K562 (cell line): ENCODE measurements around the gene GPX2. TPM values are rescaled to one million over a fixed set of nuclear protein-coding genes. Genes with fewer than 3 reads are reported as not detected.

Source experiments
- E2F4 ChIP-seq: sonication (generic); formaldehyde crosslinking; IDR thresholded peaks from 2 replicates; pipeline ENCODE4 v1.8.0; 2022; ENCODE audit warnings: mild to moderate bottlenecking, low read depth, missing genetic modification reagents
- EHMT2 ChIP-seq: fragments of 450-650 bp; IDR thresholded peaks from 2 replicates; pipeline ENCODE4 v1.6.1; 2018; ENCODE audit warnings: antibody characterized with exemption
- ELF1 ChIP-seq: fragments of 200-800 bp; sonication (Bioruptor generic); IDR thresholded peaks from 2 replicates; pipeline ENCODE4 v1.6.1; 2016; ENCODE audit warnings: missing genetic modification characterization, missing compliant biosample characterization
- HDAC6 ChIP-seq: IDR thresholded peaks from 2 replicates; pipeline ENCODE4 v1.6.1; 2012; ENCODE audit warnings: low read depth, mild to moderate bottlenecking, control low read depth, inconsistent platforms, low read length, moderate library complexity
- HDGF ChIP-seq: fragments of 450-650 bp; IDR thresholded peaks from 2 replicates; pipeline ENCODE4 v1.6.1; 2016
- JUND ChIP-seq, 2 experiments: IDR thresholded peaks; 2 replicates in 1 of 2; 3 replicates in 1 of 2; pipeline ENCODE4 v1.6.1; 2011; ENCODE audit warnings: borderline replicate concordance in 2 of 2, low read depth in 2 of 2, low read length in 2 of 2, improper control_type of control experiment in 1 of 2, missing biosample characterization in 1 of 2, missing genetic modification characterization in 1 of 2, missing genetic modification reagents in 1 of 2
- KAT2B ChIP-seq: IDR thresholded peaks from one replicate; pipeline ENCODE4 v1.6.1; 2012; ENCODE audit warnings: low read depth, mild to moderate bottlenecking, control low read depth, inconsistent platforms, low read length, moderate library complexity
- KAT8 ChIP-seq: fragments of 450-650 bp; IDR thresholded peaks from 2 replicates; pipeline ENCODE4 v1.6.1; 2016; ENCODE audit warnings: low read depth, mild to moderate bottlenecking
- MAZ ChIP-seq, 2 experiments: fragments of 450-650 bp in 1 of 2; sonication (generic) in 1 of 2; formaldehyde crosslinking; IDR thresholded peaks in 1 of 2; conservative IDR thresholded peaks in 1 of 2; 2 replicates each; pipeline versions ENCODE4 v1.4.0 to v1.5.0; 2020; ENCODE audit warnings: mild to moderate bottlenecking in 1 of 2, missing genetic modification reagents in 1 of 2
- MCM2 ChIP-seq: fragments of 450-650 bp; IDR thresholded peaks from 2 replicates; pipeline ENCODE4 v1.6.1; 2017; ENCODE audit warnings: low read depth, mild to moderate bottlenecking
- NCOA2 ChIP-seq, 2 experiments: fragments of 450-650 bp; IDR thresholded peaks; 2 replicates each; pipeline ENCODE4 v1.6.1; 2018; ENCODE audit warnings: mild to moderate bottlenecking in 2 of 2, moderate library complexity in 1 of 2; ENCODE audit not compliant: partially characterized antibody in 2 of 2
- NFIC ChIP-seq: fragments of 450-650 bp; IDR thresholded peaks from 2 replicates; pipeline ENCODE4 v1.6.1; 2017; ENCODE audit warnings: mild to moderate bottlenecking, inconsistent platforms
- POLR3A ChIP-seq: IDR thresholded peaks from 2 replicates; pipeline ENCODE4 v1.6.1; 2011; ENCODE audit warnings: borderline replicate concordance, mild to moderate bottlenecking, moderate library complexity; ENCODE audit not compliant: insufficient read length, insufficient read depth; ENCODE audit errors: extremely low read depth
- PURB ChIP-seq: sonication (generic); formaldehyde crosslinking; IDR thresholded peaks from 2 replicates; pipeline ENCODE4 v1.9.0; 2021; ENCODE audit warnings: low read depth, mild to moderate bottlenecking, missing genetic modification reagents
- SMARCC2 ChIP-seq: fragments of 450-650 bp; IDR thresholded peaks from 2 replicates; pipeline ENCODE4 v1.6.1; 2017; ENCODE audit warnings: antibody characterized with exemption, moderate library complexity, mild to moderate bottlenecking, low read depth
- SRF ChIP-seq, 2 experiments: fragments of 250-450, 450-650 bp in 1 of 2; sonication (Bioruptor Pico) in 1 of 2; sonication (generic) in 1 of 2; formaldehyde crosslinking; IDR thresholded peaks; 2 replicates each; pipeline versions ENCODE4 v1.5.0 to v1.5.1; 2020 to 2022; ENCODE audit warnings: mild to moderate bottlenecking in 1 of 2, missing genetic modification reagents in 1 of 2
- SUPT5H ChIP-seq: fragments of 450-650 bp; IDR thresholded peaks from 2 replicates; pipeline ENCODE4 v1.6.1; 2016
- TRIM28 ChIP-seq: fragments of 450-650 bp; IDR thresholded peaks from 2 replicates; pipeline ENCODE4 v1.6.1; 2017
- ZC3H8 ChIP-seq: fragments of 450-650 bp; IDR thresholded peaks from 2 replicates; pipeline ENCODE4 v1.6.1; 2017
- ZNF197 ChIP-seq: fragments of 200-800 bp; sonication (Bioruptor generic); IDR thresholded peaks from 2 replicates; pipeline ENCODE4 v1.6.1; 2016; ENCODE audit warnings: low read depth, missing genetic modification characterization, missing compliant biosample characterization
- ZNF24 ChIP-seq: fragments of 450-650 bp; IDR thresholded peaks from 2 replicates; pipeline ENCODE4 v1.6.1; 2016
- polyA plus RNA-seq, 8 experiments: library from polyadenylated mRNA; depleted of rRNA in 4 of 8; stranded (reverse) in 5 of 8; unstranded in 3 of 8; fragments of >200 nt; fragmentation: Nextera tagmentation in 2 of 8; fragmentation: Illumina TruSeq in 1 of 8; extraction: Ambion mirVana in 2 of 8; extraction: Trizol in 1 of 8; gene quantifications; 2 replicates each; pipeline versions ENCODE4 v1.2.1 to v1.2.3, GENCODE V29; 2011 to 2014; ENCODE audit warnings: inconsistent platforms in 1 of 8, missing spikeins in 1 of 8
- total RNA-seq, 7 experiments: library from RNA; depleted of rRNA in 6 of 7; stranded (reverse); fragments of >200 nt in 6 of 7; fragmentation: Illumina TruSeq in 2 of 7; extraction: Trizol in 2 of 7; gene quantifications; 2 replicates each; pipeline versions ENCODE4 v1.2.1 to v1.2.3, GENCODE V29; 2011 to 2021; ENCODE audit warnings: low replicate concordance in 1 of 7
- TF ChIP-seq, protein P1 (sequence below): sonication (generic); formaldehyde crosslinking; IDR thresholded peaks from 2 replicates; pipeline ENCODE4 v1.8.0; 2022; ENCODE audit warnings: missing genetic modification reagents, mild to moderate bottlenecking, moderate library complexity, borderline replicate concordance
- TF ChIP-seq, protein P2 (sequence below), 2 experiments: fragments of 450-650 bp; IDR thresholded peaks; 2 replicates each; pipeline ENCODE4 v1.6.1; 2018; ENCODE audit warnings: mild to moderate bottlenecking in 2 of 2, low read depth in 1 of 2; ENCODE audit not compliant: partially characterized antibody in 2 of 2

GPX2 gene
- total and polyA plus RNA-seq, 9 of the 15 experiments (the other 6 are each of a cell fraction or from before 2014, with no cell fraction given): 0.24 TPM; not detected in 8

GRCh38 chr14:64899958-64900357, 42.6 kb downstream of the GPX2 start (continued):
- no peak for TF ChIP-seq HDGF
- no peak for TF ChIP-seq NCOA2 (IDR thresholded peaks at IDR 0.05; ENCODE audit: partially characterized antibody in 2 of 2)
- no peak for TF ChIP-seq ELF1 (tag)
- TF ChIP-seq ZC3H8: no peak
- no peak for TF ChIP-seq E2F4 (CRISPR knock-in tag)
- peak; percentile 51; the same call in 1 of the 2 replicates for TF ChIP-seq JUND (IDR thresholded peaks at IDR 0.05; ENCODE audit: borderline replicate concordance, low read depth, low read length)
- no peak; the same call in 2 of the 3 replicates for TF ChIP-seq JUND (tag; IDR thresholded peaks at IDR 0.05; ENCODE audit: borderline replicate concordance, low read depth, low read length)
- no peak for TF ChIP-seq MCM2
- TF ChIP-seq POLR3A: no peak
- TF ChIP-seq, protein P1, sequence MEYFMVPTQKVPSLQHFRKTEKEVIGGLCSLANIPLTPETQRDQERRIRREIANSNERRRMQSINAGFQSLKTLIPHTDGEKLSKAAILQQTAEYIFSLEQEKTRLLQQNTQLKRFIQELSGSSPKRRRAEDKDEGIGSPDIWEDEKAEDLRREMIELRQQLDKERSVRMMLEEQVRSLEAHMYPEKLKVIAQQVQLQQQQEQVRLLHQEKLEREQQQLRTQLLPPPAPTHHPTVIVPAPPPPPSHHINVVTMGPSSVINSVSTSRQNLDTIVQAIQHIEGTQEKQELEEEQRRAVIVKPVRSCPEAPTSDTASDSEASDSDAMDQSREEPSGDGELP (CRISPR knock-in tag): no peak
- TF ChIP-seq KAT2B: no peak
- TF ChIP-seq EHMT2: peak; percentile 69
- TF ChIP-seq NFIC: peak; percentile 85
- TF ChIP-seq ZNF24: no peak
- TF ChIP-seq KAT8: no peak
- TF ChIP-seq SUPT5H: no peak
- TF ChIP-seq ZNF197: no peak
- TF ChIP-seq MAZ (CRISPR knock-in tag; conservative IDR thresholded peaks at IDR 0.05 in 1 of 2, IDR thresholded peaks at IDR 0.05 in 1 of 2): no peak
- no peak for TF ChIP-seq TRIM28
- TF ChIP-seq PURB (CRISPR knock-in tag): no peak
- TF ChIP-seq SRF (CRISPR knock-in tag; IDR thresholded peaks at IDR 0.05): no peak
- no peak for TF ChIP-seq SMARCC2
- no peak for TF ChIP-seq HDAC6
- TF ChIP-seq, protein P2, sequence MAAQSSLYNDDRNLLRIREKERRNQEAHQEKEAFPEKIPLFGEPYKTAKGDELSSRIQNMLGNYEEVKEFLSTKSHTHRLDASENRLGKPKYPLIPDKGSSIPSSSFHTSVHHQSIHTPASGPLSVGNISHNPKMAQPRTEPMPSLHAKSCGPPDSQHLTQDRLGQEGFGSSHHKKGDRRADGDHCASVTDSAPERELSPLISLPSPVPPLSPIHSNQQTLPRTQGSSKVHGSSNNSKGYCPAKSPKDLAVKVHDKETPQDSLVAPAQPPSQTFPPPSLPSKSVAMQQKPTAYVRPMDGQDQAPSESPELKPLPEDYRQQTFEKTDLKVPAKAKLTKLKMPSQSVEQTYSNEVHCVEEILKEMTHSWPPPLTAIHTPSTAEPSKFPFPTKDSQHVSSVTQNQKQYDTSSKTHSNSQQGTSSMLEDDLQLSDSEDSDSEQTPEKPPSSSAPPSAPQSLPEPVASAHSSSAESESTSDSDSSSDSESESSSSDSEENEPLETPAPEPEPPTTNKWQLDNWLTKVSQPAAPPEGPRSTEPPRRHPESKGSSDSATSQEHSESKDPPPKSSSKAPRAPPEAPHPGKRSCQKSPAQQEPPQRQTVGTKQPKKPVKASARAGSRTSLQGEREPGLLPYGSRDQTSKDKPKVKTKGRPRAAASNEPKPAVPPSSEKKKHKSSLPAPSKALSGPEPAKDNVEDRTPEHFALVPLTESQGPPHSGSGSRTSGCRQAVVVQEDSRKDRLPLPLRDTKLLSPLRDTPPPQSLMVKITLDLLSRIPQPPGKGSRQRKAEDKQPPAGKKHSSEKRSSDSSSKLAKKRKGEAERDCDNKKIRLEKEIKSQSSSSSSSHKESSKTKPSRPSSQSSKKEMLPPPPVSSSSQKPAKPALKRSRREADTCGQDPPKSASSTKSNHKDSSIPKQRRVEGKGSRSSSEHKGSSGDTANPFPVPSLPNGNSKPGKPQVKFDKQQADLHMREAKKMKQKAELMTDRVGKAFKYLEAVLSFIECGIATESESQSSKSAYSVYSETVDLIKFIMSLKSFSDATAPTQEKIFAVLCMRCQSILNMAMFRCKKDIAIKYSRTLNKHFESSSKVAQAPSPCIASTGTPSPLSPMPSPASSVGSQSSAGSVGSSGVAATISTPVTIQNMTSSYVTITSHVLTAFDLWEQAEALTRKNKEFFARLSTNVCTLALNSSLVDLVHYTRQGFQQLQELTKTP (IDR thresholded peaks at IDR 0.05; ENCODE audit: low read depth in 1 of 2, partially characterized antibody in 2 of 2): no peak
